Fibroblast of lung (primary cell): ENCODE data around the gene NAA10. TPM values are rescaled to one million over a fixed set of nuclear protein-coding genes. Genes with fewer than 3 reads are reported as not detected.

Source experiments
- DNase-seq, 2 donors: peaks; one replicate each; pipeline versions ENCODE4 v3.0.0 to v3.0.0-alpha.2; 2010; ENCODE audit warnings: low read depth in 2 of 2
- H2AFZ ChIP-seq: 2 replicates; pipeline ENCODE4 v1.5.1; 2012; ENCODE audit warnings: low read length, control low read depth, inconsistent platforms
- H3K27ac ChIP-seq: 2 replicates; pipeline ENCODE4 v1.5.1; 2011; ENCODE audit warnings: low read length, control low read depth; ENCODE audit not compliant: insufficient read depth
- H3K27me3 ChIP-seq: 2 replicates; pipeline ENCODE4 v1.5.1; 2011; ENCODE audit warnings: mild to moderate bottlenecking, low read length; ENCODE audit not compliant: control insufficient read depth, insufficient read depth
- H3K36me3 ChIP-seq: 2 replicates; pipeline ENCODE4 v1.5.1; 2011; ENCODE audit warnings: low read length; ENCODE audit not compliant: control insufficient read depth, insufficient read depth
- H3K4me1 ChIP-seq: 2 replicates; pipeline ENCODE4 v1.5.1; 2011; ENCODE audit warnings: low read length; ENCODE audit not compliant: control insufficient read depth, insufficient read depth; ENCODE audit errors: extremely low read depth
- H3K4me2 ChIP-seq: 2 replicates; pipeline ENCODE4 v1.5.1; 2011; ENCODE audit warnings: low read length, control low read depth; ENCODE audit not compliant: insufficient read depth; ENCODE audit errors: extremely low read depth
- H3K4me3 ChIP-seq, 4 experiments: fragments of 200-600 bp in 1 of 4; sonication (generic) in 1 of 4; replicated peaks in 1 of 4; 2 replicates each; pipeline ENCODE4 v1.5.1; 2011 to 2016; ENCODE audit warnings: low read length in 4 of 4, low read depth in 3 of 4, mild to moderate bottlenecking in 3 of 4, control low read depth in 2 of 4, inconsistent platforms in 1 of 4, mixed read lengths in 1 of 4; ENCODE audit not compliant: insufficient read depth in 1 of 4; ENCODE audit errors: control extremely low read depth in 1 of 4
- H3K79me2 ChIP-seq: 2 replicates; pipeline ENCODE4 v1.5.1; 2012; ENCODE audit warnings: mild to moderate bottlenecking, low read length, inconsistent platforms; ENCODE audit not compliant: control insufficient read depth, insufficient read depth
- H3K9ac ChIP-seq: 2 replicates; pipeline ENCODE4 v1.5.1; 2011; ENCODE audit warnings: mild to moderate bottlenecking, low read length, control low read depth; ENCODE audit not compliant: insufficient read depth
- H3K9me3 ChIP-seq: 2 replicates; pipeline ENCODE4 v1.5.1; 2012; ENCODE audit warnings: low read depth, low read length; ENCODE audit not compliant: control insufficient read depth, insufficient read depth
- H4K20me1 ChIP-seq: 2 replicates; pipeline ENCODE4 v1.5.1; 2011; ENCODE audit warnings: low read length; ENCODE audit not compliant: control insufficient read depth, insufficient read depth; ENCODE audit errors: extremely low read depth
- EZH2 ChIP-seq: IDR thresholded peaks from 2 replicates; pipeline ENCODE4 v1.5.1; 2012; ENCODE audit warnings: low read length, control low read depth, mild to moderate bottlenecking; ENCODE audit errors: missing control alignments
- polyA minus RNA-seq: library from RNA; depleted of rRNA, polyadenylated mRNA; stranded (reverse); fragments of >200 nt; gene quantifications from 2 replicates; pipeline ENCODE4 v1.2.3, GENCODE V29; 2011; ENCODE audit warnings: low replicate concordance
- polyA plus RNA-seq, 2 donors: library from polyadenylated mRNA; depleted of rRNA in 1 of 2; stranded (reverse) in 1 of 2; unstranded in 1 of 2; fragments of >200 nt; gene quantifications; 2 replicates each; pipeline ENCODE4 v1.2.1, GENCODE V29; 2011 to 2012; ENCODE audit warnings: missing spikeins in 1 of 2
- total RNA-seq: library from RNA; depleted of rRNA; stranded (reverse); fragments of >200 nt; gene quantifications from 2 replicates; pipeline ENCODE4 v1.2.1, GENCODE V29; 2014
- TF ChIP-seq, protein P1 (sequence below), 2 donors: IDR thresholded peaks in 1 of 2; conservative IDR thresholded peaks in 1 of 2; 1 replicate in 1 of 2; 2 replicates in 1 of 2; pipeline ENCODE4 v1.5.1; 2011 to 2012; ENCODE audit warnings: low read length in 2 of 2, control low read depth in 1 of 2, inconsistent platforms in 1 of 2, low read depth in 1 of 2, mild to moderate bottlenecking in 1 of 2

The NAA10 gene
- total RNA-seq (31.6 and 37.0 TPM in 2 replicates), polyA plus RNA-seq (66.2 and 115 TPM in 2 replicates), polyA minus RNA-seq (84.9 and 137 TPM in 2 replicates)
- 91.6 and 161 TPM in 2 replicates for polyA plus RNA-seq (2012)

DNA sequence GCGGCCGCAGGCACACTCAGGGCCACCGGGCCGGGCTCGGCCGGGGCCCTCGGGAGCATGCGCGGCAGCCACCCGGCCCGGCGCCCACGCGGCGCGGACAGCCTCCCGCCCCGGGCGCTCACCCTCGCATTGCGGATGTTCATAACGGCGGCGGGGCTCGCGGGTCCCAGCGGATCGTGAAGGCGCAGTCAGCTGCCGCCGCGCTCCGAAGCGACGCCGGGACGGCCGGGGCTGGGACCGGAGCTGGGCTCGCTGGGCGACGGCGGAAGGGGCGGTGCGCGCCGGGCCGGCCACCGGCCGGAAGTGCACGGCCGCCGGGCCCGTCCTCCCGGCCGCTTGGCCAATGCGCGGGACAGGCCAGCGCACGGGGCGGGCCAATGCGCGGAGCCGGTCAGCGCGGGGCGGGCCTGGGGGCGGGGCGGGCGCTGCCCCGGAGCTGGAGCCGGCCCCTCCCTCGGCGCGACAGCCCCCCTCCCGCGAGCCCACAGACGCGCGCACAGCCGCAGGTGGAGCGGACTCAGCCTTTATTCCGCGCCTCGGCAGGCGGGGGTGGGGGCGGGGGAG is at the start of gene NAA10:
NAA10 (minus strand) TSS at position 276 of the 564 bp plus-strand sequence; CDS start at position 143, 133 bp downstream.
- peak within 1 kb of the TSS; percentile 58 for H3K9ac ChIP-seq
- peak within 1 kb of the TSS; percentile 54 for H3K27ac ChIP-seq
- no peaks in the 10 kb centered on the region for H4K20me1 ChIP-seq
- peaks cover 7% of the 10 kb centered on the region for H3K36me3 ChIP-seq
- peak within 1 kb of the TSS; percentile 64 to 85 (median 72) for H3K4me3 ChIP-seq
- no peaks in the 10 kb centered on the region for H3K27me3 ChIP-seq
- no peaks in the 10 kb centered on the region for H3K9me3 ChIP-seq
- H2AFZ ChIP-seq, result no peak within 1 kb of the TSS
- TF ChIP-seq, protein P1, sequence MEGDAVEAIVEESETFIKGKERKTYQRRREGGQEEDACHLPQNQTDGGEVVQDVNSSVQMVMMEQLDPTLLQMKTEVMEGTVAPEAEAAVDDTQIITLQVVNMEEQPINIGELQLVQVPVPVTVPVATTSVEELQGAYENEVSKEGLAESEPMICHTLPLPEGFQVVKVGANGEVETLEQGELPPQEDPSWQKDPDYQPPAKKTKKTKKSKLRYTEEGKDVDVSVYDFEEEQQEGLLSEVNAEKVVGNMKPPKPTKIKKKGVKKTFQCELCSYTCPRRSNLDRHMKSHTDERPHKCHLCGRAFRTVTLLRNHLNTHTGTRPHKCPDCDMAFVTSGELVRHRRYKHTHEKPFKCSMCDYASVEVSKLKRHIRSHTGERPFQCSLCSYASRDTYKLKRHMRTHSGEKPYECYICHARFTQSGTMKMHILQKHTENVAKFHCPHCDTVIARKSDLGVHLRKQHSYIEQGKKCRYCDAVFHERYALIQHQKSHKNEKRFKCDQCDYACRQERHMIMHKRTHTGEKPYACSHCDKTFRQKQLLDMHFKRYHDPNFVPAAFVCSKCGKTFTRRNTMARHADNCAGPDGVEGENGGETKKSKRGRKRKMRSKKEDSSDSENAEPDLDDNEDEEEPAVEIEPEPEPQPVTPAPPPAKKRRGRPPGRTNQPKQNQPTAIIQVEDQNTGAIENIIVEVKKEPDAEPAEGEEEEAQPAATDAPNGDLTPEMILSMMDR (conservative IDR thresholded peaks at IDR 0.05 in 1 of 2, IDR thresholded peaks at IDR 0.05 in 1 of 2; ENCODE audit: low read depth in 1 of 2, low read length in 2 of 2), result no peak
- TF ChIP-seq EZH2, result no peak
- DNase-seq, result peak; percentile 56 to 65
- no peaks in the 10 kb centered on the region for H3K4me1 ChIP-seq
- H3K4me2 ChIP-seq, result peak within 1 kb of the TSS; percentile 80
- peaks cover 16% of the 10 kb centered on the region for H3K79me2 ChIP-seq

DNA sequence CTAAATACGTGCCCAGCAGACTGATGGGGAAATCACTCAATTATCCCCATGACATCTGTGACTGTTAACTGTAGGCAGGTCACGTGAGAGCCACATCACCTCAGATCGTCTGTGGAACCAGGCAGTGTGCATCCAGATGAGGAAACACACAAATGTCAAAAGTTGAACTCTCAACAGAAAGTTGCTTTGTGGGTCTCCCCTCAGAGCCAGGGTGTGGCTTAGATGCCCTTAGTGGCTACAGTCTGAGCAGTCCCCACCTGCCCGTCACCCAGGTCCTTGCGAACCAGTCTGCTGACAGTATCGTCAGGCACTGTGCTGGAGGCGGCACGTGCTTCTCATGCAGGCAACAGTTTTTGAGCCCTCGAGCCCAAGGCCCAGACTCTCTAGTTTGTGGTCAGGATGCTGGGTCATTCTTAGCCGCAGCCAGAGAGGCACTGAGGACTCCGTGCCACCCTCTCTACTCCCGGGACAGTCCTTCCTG is 48.5 kb upstream of the NAA10 start:
- H3K9me3 ChIP-seq, result no peaks in the 10 kb centered on the region
- H3K27me3 ChIP-seq, result no peaks in the 10 kb centered on the region
- DNase-seq, result no peak
- no peak overlapping the region for H3K27ac ChIP-seq
- TF ChIP-seq, protein P1 (conservative IDR thresholded peaks at IDR 0.05 in 1 of 2, IDR thresholded peaks at IDR 0.05 in 1 of 2; ENCODE audit: low read depth in 1 of 2, low read length in 2 of 2), result no peak
- no peak for TF ChIP-seq EZH2
- no peaks in the 10 kb centered on the region for H4K20me1 ChIP-seq
- H3K79me2 ChIP-seq, result no peaks in the 10 kb centered on the region
- no peaks in the 10 kb centered on the region for H3K36me3 ChIP-seq
- no peak overlapping the region for H3K4me2 ChIP-seq
- H3K9ac ChIP-seq, result no peak overlapping the region
- H2AFZ ChIP-seq, result no peak overlapping the region
- no peaks in the 10 kb centered on the region for H3K4me1 ChIP-seq
- no peak overlapping the region for H3K4me3 ChIP-seq

DNA sequence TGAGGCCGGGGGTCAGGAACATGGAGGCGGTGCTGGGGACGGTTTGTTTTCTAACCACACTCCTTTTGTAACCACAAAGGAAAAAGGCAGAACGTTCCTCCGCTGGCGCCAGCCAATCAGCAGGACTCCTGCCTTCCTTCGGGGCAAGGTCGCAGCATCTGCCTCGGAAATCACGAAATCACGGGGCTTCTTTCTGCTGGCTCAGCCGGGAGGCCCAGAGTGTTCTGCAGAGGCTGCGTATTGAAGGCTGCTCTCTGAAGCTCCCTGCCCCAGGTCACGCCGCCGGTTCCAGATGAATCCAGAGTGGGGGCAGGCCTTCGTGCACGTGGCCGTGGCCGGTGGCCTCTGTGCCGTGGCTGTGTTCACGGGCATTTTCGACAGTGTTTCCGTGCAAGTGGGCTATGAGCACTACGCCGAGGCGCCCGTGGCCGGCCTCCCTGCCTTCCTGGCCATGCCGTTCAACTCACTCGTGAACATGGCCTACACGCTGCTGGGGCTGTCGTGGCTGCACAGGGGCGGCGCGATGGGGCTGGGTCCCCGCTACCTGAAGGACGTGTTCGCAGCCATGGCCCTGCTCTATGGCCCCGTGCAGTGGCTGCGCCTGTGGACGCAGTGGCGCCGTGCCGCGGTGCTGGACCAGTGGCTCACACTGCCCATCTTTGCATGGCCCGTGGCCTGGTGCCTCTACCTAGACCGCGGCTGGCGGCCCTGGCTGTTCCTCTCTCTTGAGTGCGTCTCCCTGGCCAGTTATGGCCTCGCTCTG is 47.1 kb upstream of the NAA10 start:
- Histone ChIP-seq H3K4me2 (no peak overlapping the region), H3K36me3 (no peaks in the 10 kb centered on the region), H3K4me1 (no peaks in the 10 kb centered on the region), H2AFZ (no peak overlapping the region), H3K27me3 (no peaks in the 10 kb centered on the region), H3K9me3 (no peaks in the 10 kb centered on the region), H3K27ac (no peak overlapping the region), H3K4me3 (no peak overlapping the region), H4K20me1 (no peaks in the 10 kb centered on the region), H3K9ac (no peak overlapping the region), H3K79me2 (no peaks in the 10 kb centered on the region)
- DNase-seq, result no peak
- TF ChIP-seq, protein P1 (conservative IDR thresholded peaks at IDR 0.05 in 1 of 2, IDR thresholded peaks at IDR 0.05 in 1 of 2; ENCODE audit: low read depth in 1 of 2, low read length in 2 of 2), result no peak
- no peak for TF ChIP-seq EZH2
